Effector memory CD4-positive, alpha-beta T cell (primary cell): ENCODE measurements around the gene BCL11B.
A peak's percentile ranks its signal among the peaks of the same experiment; 100 is the strongest.
"Not testable (repeated sequence)": the region's sequence is repeated elsewhere in the genome, so short reads cannot be mapped to it uniquely, and the experiment has no call there.

ENCODE experiments used
- DNase-seq, 3 donors: peaks; one replicate each; pipeline ENCODE4 v3.0.0-alpha.2; 2020
- H3K27ac ChIP-seq: 2 replicates; pipeline ENCODE4 v1.7.0; 2013; ENCODE audit warnings: mild to moderate bottlenecking, low read length, moderate library complexity; ENCODE audit not compliant: insufficient read depth, poor library complexity, severe bottlenecking
- H3K27me3 ChIP-seq: replicated peaks from 2 replicates; pipeline ENCODE4 v1.7.0; 2013; ENCODE audit warnings: mild to moderate bottlenecking, low read length; ENCODE audit not compliant: insufficient read depth, control insufficient read depth, poor library complexity, severe bottlenecking
- H3K36me3 ChIP-seq: 2 replicates; pipeline ENCODE4 v1.7.0; 2013; ENCODE audit warnings: mild to moderate bottlenecking, low read length, moderate library complexity; ENCODE audit not compliant: control insufficient read depth, insufficient read depth
- H3K4me1 ChIP-seq: 2 replicates; pipeline ENCODE4 v1.7.0; 2013; ENCODE audit warnings: low read length, mild to moderate bottlenecking; ENCODE audit not compliant: control insufficient read depth, insufficient read depth, poor library complexity, severe bottlenecking
- H3K4me3 ChIP-seq: 2 replicates; pipeline ENCODE4 v1.7.0; 2013; ENCODE audit warnings: low read length, low read depth, mild to moderate bottlenecking; ENCODE audit not compliant: insufficient read depth, poor library complexity, severe bottlenecking
- H3K9me3 ChIP-seq: 2 replicates; pipeline ENCODE4 v1.7.0; 2013; ENCODE audit warnings: mild to moderate bottlenecking, low read length, moderate library complexity; ENCODE audit not compliant: control insufficient read depth

Gene BCL11B

DNA sequence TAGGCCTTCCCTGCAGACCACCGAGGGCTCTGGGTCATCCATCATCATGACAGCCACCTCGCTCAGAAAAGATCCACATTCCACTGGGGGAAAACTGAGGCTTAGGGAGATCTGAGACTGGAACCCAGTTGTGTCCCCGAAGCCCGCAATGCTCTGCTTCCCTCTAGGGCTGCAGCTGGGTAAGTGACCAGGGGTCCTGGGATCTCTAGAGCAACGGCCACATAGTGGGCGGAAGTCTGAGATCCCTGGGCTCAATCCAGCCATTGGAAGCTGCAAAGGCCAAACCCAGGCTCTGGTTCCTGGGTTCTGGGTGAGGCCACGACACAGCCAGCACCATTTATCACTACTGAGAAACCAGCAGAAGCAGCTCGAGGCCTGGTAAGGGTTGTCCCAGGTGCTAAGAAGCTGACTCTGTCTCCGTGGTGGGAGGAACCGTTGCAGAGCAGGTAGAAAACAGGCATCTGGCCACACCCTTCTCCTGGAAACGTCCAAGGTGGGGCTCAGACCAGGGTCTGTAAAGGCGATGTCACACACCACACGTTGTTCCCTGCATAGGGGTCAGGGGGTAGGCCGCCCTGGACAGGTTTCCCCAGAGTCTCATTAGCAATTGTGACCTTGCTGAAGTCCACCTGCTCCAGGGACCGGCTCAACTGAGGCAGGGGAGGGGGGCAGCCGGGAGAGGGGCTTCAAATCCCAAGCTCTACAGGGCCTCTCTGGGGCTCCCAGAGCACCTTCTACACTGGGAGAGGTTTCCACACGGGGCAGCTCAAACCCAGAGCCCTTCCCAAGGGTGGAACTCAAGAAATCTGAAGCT, 38.6 kb downstream of the BCL11B start:
- no peaks in the 10 kb centered on the region for H3K27me3 ChIP-seq
- peaks cover 12% of the 10 kb centered on the region for H3K36me3 ChIP-seq
- DNase-seq, result no peak
- no peaks in the 10 kb centered on the region for H3K9me3 ChIP-seq
- H3K27ac ChIP-seq, result peak overlapping the region; percentile 97
- H3K4me1 ChIP-seq, result peaks cover 93% of the 10 kb centered on the region
- peak overlapping the region; percentile 23 for H3K4me3 ChIP-seq

DNA sequence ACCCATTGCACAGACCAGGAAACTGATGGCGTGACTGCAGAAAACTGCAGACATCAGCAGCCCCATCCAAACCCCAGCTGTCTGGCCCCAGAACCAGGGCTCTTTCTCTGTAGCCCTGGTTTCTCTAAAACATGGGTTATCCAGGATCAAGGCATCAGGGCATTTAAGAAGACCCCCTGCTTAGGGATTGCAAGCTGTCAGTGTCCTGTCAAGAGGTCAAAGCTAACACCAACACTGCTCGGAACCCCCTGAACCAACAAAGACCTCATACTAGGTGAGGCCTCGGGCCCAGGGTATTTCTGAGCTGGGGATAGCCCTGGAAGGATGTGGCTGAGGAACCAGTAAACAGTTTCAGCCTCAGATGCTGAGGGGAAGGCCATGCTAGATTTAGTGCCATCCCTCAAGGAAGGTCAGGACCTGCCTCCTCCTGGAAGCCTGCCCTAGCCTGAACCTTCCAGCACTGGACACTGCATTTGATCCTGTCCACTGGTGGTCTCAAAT, 39.2 kb downstream of the BCL11B start:
- peaks cover 15% of the 10 kb centered on the region for H3K36me3 ChIP-seq
- H3K27me3 ChIP-seq, result no peaks in the 10 kb centered on the region
- peaks cover 93% of the 10 kb centered on the region for H3K4me1 ChIP-seq
- H3K27ac ChIP-seq, result peak overlapping the region; percentile 97
- H3K4me3 ChIP-seq, result peak overlapping the region; percentile 16
- no peaks in the 10 kb centered on the region for H3K9me3 ChIP-seq
- DNase-seq, result no peak

DNA sequence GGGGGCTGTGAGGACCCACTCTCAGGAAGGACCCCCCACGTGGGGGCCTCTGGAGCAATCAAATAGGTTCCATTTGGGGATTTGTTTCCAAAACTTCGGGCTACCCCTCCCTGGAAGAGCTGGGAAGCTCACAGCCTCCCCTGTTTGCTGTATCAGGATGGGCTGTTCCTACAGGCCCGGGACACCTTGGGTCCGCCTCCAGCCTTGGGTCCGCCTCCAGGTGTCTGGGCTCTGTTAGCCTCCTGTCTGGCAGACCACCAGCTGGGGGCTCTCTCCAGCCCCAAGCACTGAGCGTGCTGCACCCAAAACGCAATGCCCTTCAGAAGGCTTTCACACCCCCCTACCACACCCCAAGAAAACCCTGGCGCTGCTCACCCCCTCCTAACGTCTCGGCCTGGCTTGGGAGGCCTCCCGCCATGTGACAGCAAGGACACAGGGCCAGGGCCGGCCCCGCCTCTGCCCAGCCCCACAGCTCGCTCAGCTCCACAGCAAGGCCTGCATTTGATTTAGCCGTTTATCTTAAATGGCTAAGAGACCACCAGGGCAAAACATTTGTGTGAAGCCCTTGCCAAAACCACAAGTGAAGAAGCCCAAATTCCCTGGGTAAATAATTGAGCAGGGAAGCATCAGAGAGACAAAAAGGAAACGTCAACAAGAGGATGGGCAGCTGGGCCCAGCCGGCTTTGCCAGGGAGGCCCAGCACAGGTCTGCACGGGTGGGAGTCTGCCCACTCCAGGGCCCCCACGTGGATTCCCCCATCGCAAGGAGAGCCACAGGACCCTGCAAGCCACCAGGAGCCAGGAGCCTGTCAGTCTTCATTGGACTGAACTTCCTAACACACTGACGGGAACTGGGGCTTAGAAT, 39.9 kb downstream of the BCL11B start:
- no peaks in the 10 kb centered on the region for H3K9me3 ChIP-seq
- H3K36me3 ChIP-seq, result peaks cover 18% of the 10 kb centered on the region
- peak overlapping the region; percentile 97 for H3K27ac ChIP-seq
- H3K4me3 ChIP-seq, result peak overlapping the region; percentile 16
- DNase-seq, result peak in 1 of 3 donors; percentile 19
- no peaks in the 10 kb centered on the region for H3K27me3 ChIP-seq
- peaks cover 93% of the 10 kb centered on the region for H3K4me1 ChIP-seq

DNA sequence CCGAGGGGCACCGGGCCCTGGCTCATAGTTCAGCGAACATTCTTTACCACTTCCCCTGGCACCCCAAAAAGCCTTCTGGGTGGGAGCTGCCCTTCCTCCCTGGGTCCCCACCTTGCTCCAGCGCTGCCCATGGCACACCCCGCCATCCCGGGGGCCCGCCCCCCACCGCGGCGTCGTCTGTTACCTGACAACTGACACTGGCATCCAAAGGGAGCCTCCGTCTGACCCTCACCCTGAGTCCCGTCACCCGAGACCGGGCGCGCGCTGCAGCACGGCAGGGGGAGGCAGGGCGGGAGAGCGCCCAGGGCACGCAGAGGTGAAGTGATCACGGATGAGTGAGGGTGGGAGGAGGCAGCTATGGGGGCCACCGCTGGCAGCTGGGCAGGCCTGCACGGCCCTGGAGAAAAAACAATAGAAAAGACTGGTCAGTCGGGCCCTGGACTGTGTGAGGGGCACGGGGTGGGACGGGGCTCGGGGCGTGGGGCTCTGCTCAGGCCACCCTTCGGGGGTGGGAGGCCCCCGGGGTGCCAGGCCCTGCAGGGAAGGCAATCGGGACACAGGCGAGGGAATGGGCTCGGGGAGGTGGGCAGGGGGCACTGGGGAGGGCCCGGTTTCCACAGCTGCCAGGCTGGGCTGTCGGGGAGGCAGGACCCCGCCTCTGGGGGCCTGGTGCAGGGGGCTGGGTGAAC, 40.7 kb downstream of the BCL11B start:
- no peak for DNase-seq
- Histone ChIP-seq H3K36me3 (peaks cover 25% of the 10 kb centered on the region), H3K27ac (peak overlapping the region; percentile 97), H3K9me3 (no peaks in the 10 kb centered on the region), H3K4me1 (peaks cover 93% of the 10 kb centered on the region), H3K27me3 (no peaks in the 10 kb centered on the region), H3K4me3 (no peak overlapping the region)

DNA sequence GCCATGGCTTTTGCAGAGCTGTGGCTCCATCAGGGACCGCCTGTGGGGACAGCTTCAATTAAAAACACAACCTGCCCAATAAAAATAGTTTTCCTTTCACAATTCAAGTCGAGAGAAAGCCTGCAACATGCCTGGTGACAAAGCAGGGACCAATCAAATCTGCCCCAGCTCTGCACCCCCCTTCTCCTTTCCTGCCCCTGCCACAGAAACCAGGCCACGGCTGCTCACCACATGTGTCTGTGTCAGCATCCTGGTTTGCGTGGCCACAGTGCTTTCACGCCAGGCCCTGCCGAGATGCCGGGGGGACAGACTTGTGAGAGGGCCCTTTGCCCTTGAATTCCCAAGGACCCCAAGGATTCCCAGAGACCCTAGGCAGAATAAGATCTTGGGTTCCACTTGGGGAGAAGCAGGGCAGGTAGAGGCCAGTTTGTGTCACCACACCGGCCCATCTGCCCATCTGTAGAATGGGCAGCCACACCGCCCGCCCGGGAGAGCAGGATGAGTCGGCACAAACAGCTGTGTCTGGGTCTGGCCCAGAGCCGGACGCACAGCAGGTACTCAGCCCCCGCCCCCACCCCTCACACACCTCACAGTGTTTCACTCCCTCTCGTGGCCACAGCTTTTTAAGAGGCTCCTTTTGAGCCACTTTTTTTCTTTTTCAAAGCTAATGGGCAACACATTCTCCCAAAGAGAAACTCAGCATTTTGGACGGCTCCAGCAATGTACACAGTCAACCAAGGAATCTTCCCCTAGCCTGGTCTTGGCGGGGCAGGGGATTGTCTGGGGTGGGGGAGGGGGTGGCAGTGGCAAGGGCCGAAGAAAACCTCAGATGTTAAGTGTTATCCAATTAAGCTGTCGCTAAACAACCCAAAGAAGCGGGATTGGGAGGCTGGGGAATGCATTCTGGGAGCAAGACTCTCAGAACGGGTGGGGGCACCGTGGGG, 41.5 kb downstream of the BCL11B start:
- Histone ChIP-seq H3K9me3 (no peaks in the 10 kb centered on the region), H3K4me1 (peaks cover 93% of the 10 kb centered on the region), H3K27me3 (no peaks in the 10 kb centered on the region), H3K4me3 (no peak overlapping the region), H3K27ac (peak overlapping the region; percentile 97), H3K36me3 (peaks cover 34% of the 10 kb centered on the region)
- DNase-seq, result peak; percentile 85 to 87 (median 85)

DNA sequence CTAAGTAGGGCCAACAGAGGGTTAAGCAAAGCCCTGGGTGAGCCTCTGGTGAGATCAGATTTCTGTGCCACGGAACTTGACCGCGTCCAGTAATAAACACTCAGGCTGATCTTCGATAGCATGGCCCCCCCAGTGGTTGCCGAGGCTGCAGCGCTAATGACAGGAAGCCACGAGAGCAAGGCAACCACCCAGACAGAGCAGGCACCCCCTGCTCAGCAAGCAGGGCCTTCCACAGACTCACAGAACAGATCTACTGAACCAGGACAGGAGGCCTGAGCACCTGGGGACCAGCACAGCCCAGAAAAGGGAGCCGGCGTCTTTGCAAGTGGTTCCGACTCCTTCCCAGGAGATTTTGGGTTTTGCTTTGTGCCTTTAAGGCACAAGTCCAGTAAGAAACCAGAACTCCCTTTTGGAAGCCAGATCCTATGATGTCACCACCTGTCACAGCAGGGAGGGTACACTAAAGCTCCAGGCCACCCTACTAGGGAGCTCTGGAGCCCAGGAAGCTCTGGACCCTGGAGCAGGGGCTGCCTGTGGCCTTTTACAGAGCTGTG, 42.3 kb downstream of the BCL11B start:
- Histone ChIP-seq H3K36me3 (peaks cover 36% of the 10 kb centered on the region), H3K27ac (peak overlapping the region; percentile 97), H3K27me3 (no peaks in the 10 kb centered on the region), H3K4me1 (peaks cover 95% of the 10 kb centered on the region), H3K9me3 (no peaks in the 10 kb centered on the region), H3K4me3 (no peak overlapping the region)
- DNase-seq, result no peak

DNA sequence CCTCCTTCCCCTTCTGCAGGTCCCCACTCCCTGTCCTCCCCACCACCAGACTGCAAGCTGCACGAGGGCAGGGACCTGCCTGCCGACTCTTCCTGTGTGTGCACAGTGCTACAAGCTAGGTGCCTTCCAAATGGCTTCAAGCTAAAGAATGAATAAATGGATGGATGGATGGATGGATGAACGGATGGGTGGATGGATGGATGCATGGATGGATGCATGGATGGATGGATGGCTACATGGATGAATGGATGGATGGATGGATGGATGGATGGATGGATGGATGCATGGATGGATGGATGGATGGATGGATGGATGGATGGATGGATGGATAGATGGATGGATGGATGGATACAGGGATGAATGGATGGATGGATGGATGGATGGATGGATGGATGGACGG, 43.2 kb downstream of the BCL11B start:
- H3K4me3 ChIP-seq, DNase-seq, H3K27me3 ChIP-seq, H3K9me3 ChIP-seq: not testable (repeated sequence)
- peak overlapping the region; percentile 97 for H3K27ac ChIP-seq
- H3K4me1 ChIP-seq, result peaks cover 95% of the 10 kb centered on the region
- H3K36me3 ChIP-seq, result peaks cover 39% of the 10 kb centered on the region

DNA sequence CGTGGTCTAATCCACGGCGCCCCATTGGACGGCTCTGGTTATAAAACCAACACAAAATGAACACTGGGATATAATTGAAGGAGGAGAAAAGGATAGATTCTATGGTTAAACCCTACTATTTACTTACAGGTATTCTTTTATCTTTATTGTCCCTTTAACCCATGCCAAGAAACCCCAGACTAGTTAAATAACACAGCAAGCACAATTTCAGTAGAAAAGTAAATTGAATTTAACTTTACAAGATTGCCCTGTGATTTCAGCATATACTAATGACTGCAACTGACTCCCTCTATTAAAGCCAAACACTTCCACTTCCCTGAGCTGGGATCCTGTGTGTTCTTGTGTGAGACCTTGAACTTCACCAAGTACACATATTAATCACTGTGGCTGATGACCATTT, 45.3 kb downstream of the BCL11B start:
- peaks cover 52% of the 10 kb centered on the region for H3K36me3 ChIP-seq
- peak overlapping the region; percentile 97 for H3K27ac ChIP-seq
- peaks cover 95% of the 10 kb centered on the region for H3K4me1 ChIP-seq
- H3K27me3 ChIP-seq, result no peaks in the 10 kb centered on the region
- DNase-seq, result no peak
- H3K4me3 ChIP-seq, result peak overlapping the region; percentile 10
- no peaks in the 10 kb centered on the region for H3K9me3 ChIP-seq
